Activated CD4-positive, alpha-beta T cell treated with anti-CD3 and anti-CD28 coated beads for 48 hours (primary cell): ENCODE data around the gene MOGAT3.
"Not testable (repeated sequence)": the region's sequence is repeated elsewhere in the genome, so short reads cannot be mapped to it uniquely, and the experiment has no call there.

Source experiments
- DNase-seq: peaks from one replicate; pipeline ENCODE4 v3.0.0-alpha.2; 2020

Gene MOGAT3

DNA sequence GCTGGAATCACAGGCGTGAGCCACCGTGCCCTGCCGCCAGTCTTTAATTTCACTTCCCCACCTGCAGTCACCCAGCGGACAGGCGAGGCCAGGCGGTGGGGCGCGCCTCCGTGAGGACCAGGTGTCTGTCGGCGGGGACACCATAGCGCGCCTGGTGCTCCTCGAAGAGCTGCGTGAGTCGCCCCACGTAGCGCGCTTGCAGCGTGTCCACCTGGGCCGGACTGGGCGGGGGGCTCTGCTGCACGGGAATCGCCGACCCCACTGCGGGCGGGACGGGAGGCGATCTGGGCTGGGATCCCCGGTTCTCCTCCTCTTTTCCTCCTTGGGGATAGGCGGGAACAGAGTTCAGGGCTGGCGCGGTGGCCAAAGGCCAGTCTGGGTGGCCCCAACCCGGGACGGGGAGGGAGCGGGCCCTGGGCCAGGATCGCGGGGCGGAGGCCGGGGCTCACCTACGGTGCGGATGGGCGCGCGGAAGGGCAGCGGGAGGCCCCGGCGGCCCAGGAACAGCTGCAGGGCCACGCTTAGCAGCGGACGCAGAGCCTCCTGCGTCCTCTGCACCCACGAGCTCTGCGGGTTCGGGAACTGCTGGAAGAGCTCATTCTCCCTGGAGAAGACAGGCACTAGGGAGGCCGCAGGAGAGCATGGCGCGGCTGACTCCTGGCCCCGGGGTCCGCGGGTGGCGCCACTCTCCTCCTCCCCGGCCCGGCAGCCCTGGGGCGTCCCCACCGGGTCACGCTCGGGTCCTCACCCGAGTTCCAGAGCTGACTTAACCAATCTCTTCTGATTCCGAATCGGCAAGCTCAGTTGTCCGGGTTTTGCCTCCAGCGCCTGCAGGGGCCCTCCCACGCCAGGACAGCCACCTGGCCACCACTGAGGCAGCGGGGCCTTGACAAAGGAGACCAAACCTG lies 1.1 kb upstream of the MOGAT3 start:
- DNase-seq: peak; percentile 13

DNA sequence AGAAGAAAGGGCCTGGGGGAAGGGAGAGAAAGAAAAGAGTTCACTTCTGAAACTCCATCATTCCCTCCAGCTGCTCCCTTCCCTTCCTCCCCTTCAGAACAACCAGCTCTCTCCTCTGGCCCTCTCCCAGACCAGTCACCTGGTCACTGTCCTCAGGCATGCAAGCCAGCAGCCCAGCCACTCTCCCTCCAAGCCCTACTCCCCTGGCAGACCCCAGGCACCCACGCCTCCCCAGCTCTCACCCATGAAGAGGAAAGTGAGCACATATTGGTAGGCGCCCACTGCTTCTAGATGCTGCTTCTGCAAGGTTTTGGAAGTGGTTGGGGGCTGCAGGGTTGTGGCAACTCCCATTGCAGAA lies 353 bp downstream of the MOGAT3 start:
- DNase-seq: no peak

GRCh38 chr7:101199522-101199921 lies 1.3 kb downstream of the MOGAT3 start:
- not testable (repeated sequence) for DNase-seq

- no peak for DNase-seq
Measured at GRCh38 chr7:101198476-101198875, 2.4 kb downstream of the MOGAT3 start.

- DNase-seq: no peak
Measured at GRCh38 chr7:101197991-101198390, 2.8 kb downstream of the MOGAT3 start.

GRCh38 chr7:101195884-101196283 lies 5.0 kb downstream of the MOGAT3 start:
- DNase-seq: no peak

GRCh38 chr7:101189109-101189508 lies 11.7 kb downstream of the MOGAT3 start:
- no peak for DNase-seq

DNA sequence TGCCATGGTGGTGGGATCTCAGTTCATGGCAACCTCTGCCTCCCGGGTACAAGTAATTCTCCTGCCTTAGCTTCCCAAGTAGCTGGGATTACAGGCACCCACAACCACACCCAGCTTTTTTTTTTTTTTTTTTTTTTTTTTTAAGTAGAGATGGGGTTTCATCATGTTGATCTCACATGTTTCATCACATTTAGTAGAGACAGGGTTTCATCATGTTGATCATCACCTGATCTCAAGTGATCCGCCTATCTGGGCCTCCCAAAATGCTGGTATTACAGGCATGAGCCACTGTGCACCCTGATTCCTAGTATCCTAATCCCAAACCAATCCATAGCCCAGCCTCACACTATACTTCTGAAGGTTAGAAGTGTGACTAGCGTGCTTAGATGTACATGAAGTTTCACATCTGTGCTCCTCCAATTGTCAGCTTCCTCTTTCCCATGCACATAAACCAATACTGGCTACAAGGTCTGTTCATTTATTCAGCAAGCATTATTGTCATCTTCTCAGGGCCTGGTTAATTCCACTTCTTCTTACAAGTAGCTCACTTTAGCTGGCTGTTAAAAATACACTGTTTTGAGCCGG lies 13.9 kb downstream of the MOGAT3 start:
- DNase-seq: no peak

- no peak for DNase-seq
Measured at GRCh38 chr7:101186194-101186593, 14.6 kb downstream of the MOGAT3 start.

- no peak for DNase-seq
Measured at GRCh38 chr7:101185258-101185839, 15.5 kb downstream of the MOGAT3 start.

- DNase-seq: no peak
Measured at GRCh38 chr7:101180130-101180755, 20.6 kb downstream of the MOGAT3 start, which contains the start of gene NAT16. TSS of gene NAT16 (minus strand) at chr7:101180293. CDS start at chr7:101174807, 5,486 bp downstream.

DNA sequence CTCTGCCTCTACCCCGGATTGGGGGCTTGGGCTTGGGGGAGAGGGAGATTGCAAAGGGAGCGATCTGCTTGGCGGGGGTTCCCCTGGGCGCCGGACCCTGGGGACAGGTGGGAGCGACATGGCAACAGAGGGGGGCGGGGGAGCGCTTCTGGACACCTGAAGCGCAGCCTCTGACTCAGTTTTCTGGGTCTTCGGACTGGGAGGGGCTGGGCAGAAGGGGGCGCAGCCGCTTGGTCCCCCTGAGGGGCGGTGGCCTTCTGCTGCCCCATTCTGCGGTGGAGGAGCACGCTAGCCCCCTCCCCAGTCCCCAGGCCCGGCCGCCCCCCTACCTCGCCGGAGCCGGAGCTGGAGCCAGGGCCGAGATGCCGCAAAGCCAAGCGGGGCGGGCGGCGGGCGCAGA lies 21.1 kb downstream of the MOGAT3 start:
- no peak for DNase-seq

GRCh38 chr7:101179117-101179516 lies 21.7 kb downstream of the MOGAT3 start:
- DNase-seq: peak; percentile 18

- no peak for DNase-seq
Measured at GRCh38 chr7:101177644-101178043, 23.2 kb downstream of the MOGAT3 start.

DNA sequence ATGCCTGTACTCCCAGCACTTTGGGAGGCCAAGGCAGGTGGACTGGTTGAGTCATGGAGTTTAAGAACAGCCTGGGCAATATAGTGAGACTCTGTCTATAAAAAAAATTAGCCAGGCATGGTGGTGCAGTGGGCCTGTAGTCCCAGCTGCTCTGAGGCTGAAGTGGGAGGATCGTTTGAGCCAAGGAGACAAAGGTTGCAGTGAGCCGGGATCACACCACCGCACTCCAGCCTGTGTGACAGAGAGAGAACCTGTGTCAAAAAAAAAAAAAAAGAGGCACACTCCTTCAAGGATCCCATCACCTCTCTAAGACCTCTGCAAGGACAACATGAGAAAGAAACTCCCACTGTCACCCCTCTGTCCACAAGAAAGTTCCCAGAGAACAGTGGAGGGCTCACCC lies 25.2 kb downstream of the MOGAT3 start:
- DNase-seq: no peak

- no peak for DNase-seq
Measured at GRCh38 chr7:101174322-101174854, 26.4 kb downstream of the MOGAT3 start.

GRCh38 chr7:101173752-101174244 lies 27.0 kb downstream of the MOGAT3 start:
- peak; percentile 83 for DNase-seq

GRCh38 chr7:101172854-101173751 lies 27.7 kb downstream of the MOGAT3 start:
- DNase-seq: peak; percentile 59

- no peak for DNase-seq
Measured at GRCh38 chr7:101172005-101172853, 28.6 kb downstream of the MOGAT3 start.

- no peak for DNase-seq
Measured at GRCh38 chr7:101171442-101171837, 29.4 kb downstream of the MOGAT3 start.
